C4-2B (cell line): ENCODE results near the gene RGS9BP.
"Not testable (repeated sequence)": the region's sequence is repeated elsewhere in the genome, so short reads cannot be mapped to it uniquely, and the experiment has no call there.

Experiments
- CTCF ChIP-seq: fragments of 450-650 bp; conservative IDR thresholded peaks from 2 replicates; pipeline ENCODE4 v1.5.1; 2017; ENCODE audit warnings: mild to moderate bottlenecking
- ZFX ChIP-seq: fragments of 450-650 bp; IDR thresholded peaks from 2 replicates; pipeline ENCODE4 v1.6.1; 2017

- not testable (repeated sequence) for TF ChIP-seq CTCF, ZFX
Observed at GRCh38 chr19:32704006-32704405, 28.4 kb downstream of the RGS9BP start.
